Measurements from ENCODE around the gene SLC16A13. TPM values are rescaled to one million over a fixed set of nuclear protein-coding genes. Genes with fewer than 3 reads are reported as not detected.
"Not testable (repeated sequence)": the region's sequence is repeated elsewhere in the genome, so short reads cannot be mapped to it uniquely, and the experiment has no call there.

Gene SLC16A13, protein sequence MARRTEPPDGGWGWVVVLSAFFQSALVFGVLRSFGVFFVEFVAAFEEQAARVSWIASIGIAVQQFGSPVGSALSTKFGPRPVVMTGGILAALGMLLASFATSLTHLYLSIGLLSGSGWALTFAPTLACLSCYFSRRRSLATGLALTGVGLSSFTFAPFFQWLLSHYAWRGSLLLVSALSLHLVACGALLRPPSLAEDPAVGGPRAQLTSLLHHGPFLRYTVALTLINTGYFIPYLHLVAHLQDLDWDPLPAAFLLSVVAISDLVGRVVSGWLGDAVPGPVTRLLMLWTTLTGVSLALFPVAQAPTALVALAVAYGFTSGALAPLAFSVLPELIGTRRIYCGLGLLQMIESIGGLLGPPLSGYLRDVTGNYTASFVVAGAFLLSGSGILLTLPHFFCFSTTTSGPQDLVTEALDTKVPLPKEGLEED
- total RNA-seq (1 to 10 TPM in 4 of 7 donors, under 1 TPM in 3; 0.12 to 2.8 (median 1.2) TPM), polyA plus RNA-seq (1 to 10 TPM; 1.2 TPM)
- long read RNA-seq, donor 1, transcript SLC16A13-202 (1 exons, 968 nt) = major isoform, 5 of 12 reads
- long read RNA-seq, donor 1, partial matches to known transcripts = 0 of 12 reads
- long read RNA-seq, donor 1, other reads (novel, unspliced or antisense) = 7 of 12 reads
- long read RNA-seq, donor 2, partial matches to known transcripts = 0 of 2 reads
- long read RNA-seq, donor 2, other reads (novel, unspliced or antisense) = 0 of 2 reads
- long read RNA-seq, donor 3 = 0 reads

DNA sequence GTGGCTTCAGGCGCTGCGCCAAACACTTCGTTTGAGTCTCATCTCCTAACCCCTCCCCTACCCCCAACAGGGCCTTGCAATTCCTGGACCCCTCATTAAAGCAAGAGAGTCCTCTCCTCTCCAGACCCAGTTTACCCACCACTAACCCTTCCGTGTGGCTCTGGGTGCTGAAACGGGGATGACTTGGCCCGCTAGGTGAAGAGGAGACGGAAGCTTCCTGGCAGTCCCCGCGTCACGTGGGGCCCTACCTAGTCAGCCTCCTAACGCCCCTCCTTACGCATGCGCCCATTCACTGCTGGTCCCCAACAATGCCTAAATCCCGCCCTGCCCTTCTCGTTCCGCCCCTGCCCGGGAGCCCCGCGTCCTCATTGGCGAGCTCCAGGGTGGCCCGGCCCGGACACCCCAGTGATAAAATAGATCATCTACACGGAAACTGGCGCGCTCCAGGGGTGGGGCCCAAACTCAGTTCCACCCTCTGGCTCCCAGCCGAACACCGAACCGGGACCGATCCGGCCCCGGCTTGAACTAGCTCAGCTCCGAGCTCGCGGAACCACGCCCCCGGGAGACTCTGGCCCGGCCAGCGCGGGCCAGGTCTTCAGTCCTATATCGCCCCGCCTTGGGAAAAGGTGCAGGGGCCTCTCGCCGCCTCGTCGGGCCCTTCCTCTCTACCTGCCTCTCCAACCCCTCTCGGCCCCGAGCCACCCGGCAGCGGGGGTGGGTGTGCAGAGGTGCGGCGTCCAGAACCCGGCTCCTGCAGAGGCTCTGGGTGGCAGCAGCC lies at the start of gene SLC16A13:
Gene SLC16A13 (plus strand): TSS at position 425 of the 778 bp plus-strand sequence. CDS start 368 bp downstream, outside the sequence.
- TF ChIP-seq, protein P1, sequence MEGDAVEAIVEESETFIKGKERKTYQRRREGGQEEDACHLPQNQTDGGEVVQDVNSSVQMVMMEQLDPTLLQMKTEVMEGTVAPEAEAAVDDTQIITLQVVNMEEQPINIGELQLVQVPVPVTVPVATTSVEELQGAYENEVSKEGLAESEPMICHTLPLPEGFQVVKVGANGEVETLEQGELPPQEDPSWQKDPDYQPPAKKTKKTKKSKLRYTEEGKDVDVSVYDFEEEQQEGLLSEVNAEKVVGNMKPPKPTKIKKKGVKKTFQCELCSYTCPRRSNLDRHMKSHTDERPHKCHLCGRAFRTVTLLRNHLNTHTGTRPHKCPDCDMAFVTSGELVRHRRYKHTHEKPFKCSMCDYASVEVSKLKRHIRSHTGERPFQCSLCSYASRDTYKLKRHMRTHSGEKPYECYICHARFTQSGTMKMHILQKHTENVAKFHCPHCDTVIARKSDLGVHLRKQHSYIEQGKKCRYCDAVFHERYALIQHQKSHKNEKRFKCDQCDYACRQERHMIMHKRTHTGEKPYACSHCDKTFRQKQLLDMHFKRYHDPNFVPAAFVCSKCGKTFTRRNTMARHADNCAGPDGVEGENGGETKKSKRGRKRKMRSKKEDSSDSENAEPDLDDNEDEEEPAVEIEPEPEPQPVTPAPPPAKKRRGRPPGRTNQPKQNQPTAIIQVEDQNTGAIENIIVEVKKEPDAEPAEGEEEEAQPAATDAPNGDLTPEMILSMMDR (IDR thresholded peaks at IDR 0.05) = no peak
- no peak for TF ChIP-seq EP300 (IDR thresholded peaks at IDR 0.05)
- no peak for TF ChIP-seq POLR2A (IDR thresholded peaks at IDR 0.05)
- H3K36me3 ChIP-seq = no peaks in the 10 kb centered on the region
- peak; percentile 81 to 93 (median 89) for DNase-seq
- intact Hi-C loops (cut with DNase I) = no loop called here
- no peaks in the 10 kb centered on the region for H3K9me3 ChIP-seq
- peak within 1 kb of the TSS; percentile 11 to 39 for H3K27ac ChIP-seq
- H3K27me3 ChIP-seq = no peaks in the 10 kb centered on the region
- H3K4me1 ChIP-seq (ENCODE audit: insufficient read depth) = peaks cover 2% of the 10 kb centered on the region
- 0% methylated on average over 24 to 52 of the region's 52 CpGs for WGBS, 3 donors
- H3K4me3 ChIP-seq = peak within 1 kb of the TSS; percentile 59

DNA sequence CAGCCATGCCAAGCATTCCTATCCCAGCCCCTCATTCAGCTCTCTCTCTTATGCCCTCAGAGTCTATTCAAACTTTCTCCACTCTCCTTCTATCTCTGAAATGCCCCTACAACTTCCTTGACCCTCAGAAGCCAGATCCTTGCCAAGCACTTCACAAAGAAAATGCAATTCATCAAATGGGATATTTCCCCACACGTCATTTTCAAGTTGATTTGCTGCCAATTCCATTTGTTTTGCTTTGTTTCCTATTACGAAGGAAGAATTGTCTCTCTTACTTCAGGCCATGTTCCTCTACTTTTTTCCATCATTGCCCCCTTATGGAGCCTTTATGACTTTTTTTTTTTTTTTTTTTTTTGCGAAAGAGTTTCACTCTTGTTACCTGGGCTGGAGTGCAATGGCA lies 49.1 kb upstream of the SLC16A13 start:
- Histone ChIP-seq H3K9me3 (no peaks in the 10 kb centered on the region), H3K4me3 (no peak overlapping the region), H3K36me3 (no peaks in the 10 kb centered on the region), H3K27ac (no peak overlapping the region), H3K27me3 (no peaks in the 10 kb centered on the region), H3K4me1 (ENCODE audit: insufficient read depth) (peaks cover 4% of the 10 kb centered on the region)
- intact Hi-C loops (cut with DNase I) = no loop called here
- DNase-seq = no peak
- 32 to 46% (median 36%) methylated on average over 3 of the region's 3 CpGs for WGBS, 3 donors
- no peak for TF ChIP-seq EP300 (IDR thresholded peaks at IDR 0.05)
- TF ChIP-seq POLR2A (IDR thresholded peaks at IDR 0.05) = no peak
- TF ChIP-seq, protein P1 (IDR thresholded peaks at IDR 0.05) = no peak

DNA sequence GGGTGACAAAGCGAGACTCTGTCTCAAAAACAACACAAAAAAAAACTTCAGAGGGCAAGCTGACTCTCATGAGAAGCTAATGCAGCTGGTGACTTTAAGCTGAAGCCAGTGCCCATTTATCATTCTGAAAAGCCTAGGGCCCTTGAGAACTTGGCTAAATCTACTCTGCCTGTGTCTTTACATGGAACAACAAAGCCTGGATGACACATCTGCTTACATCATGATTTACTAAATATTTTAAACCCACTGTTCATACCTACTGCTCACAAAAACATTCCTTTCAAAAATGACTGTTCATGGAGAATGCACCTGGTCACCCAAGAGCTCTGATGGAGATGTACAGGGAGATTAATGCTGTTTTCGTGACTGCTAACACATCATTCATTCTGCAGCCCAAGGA lies 46.0 kb upstream of the SLC16A13 start:
- no peaks in the 10 kb centered on the region for H3K9me3 ChIP-seq
- no peak for DNase-seq
- intact Hi-C loops (cut with DNase I) = loop anchor here in 1 of 4 donors (10.0 kb wide), 1 partner anchor 325 kb away; no protein-coding TSS in a partner anchor
- WGBS, 3 donors = 91 to 95% (median 94%) methylated on average over 2 of the region's 2 CpGs
- H3K4me3 ChIP-seq = no peak overlapping the region
- H3K36me3 ChIP-seq = no peaks in the 10 kb centered on the region
- no peak overlapping the region for H3K27ac ChIP-seq
- peaks cover 4% of the 10 kb centered on the region for H3K4me1 ChIP-seq (ENCODE audit: insufficient read depth)
- no peak for TF ChIP-seq POLR2A (IDR thresholded peaks at IDR 0.05)
- no peak for TF ChIP-seq EP300 (IDR thresholded peaks at IDR 0.05)
- TF ChIP-seq, protein P1 (IDR thresholded peaks at IDR 0.05) = no peak
- no peaks in the 10 kb centered on the region for H3K27me3 ChIP-seq

DNA sequence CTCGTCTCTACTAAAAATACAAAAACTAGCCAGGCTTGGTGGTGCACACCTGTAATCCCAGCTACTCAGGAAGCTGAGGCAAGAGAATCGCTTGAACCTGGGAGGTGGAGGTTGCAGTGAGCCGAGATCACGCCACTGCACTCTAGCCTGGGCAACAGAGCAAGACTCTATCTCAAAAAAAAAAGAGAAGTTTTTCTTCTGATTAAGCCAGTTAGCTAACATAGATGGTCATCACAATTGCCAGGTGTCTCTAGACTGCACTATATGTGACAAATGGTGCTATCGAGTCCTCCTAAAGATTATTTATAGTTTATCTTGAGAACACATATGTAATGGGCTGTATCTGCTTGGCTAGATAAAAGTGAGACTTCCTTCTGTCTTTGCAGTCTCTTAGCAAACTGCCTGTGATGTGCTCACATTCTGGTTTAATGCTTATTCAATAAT lies 42.2 kb upstream of the SLC16A13 start:
- DNase-seq; H3K27ac ChIP-seq; H3K4me1 ChIP-seq (ENCODE audit: insufficient read depth); H3K27me3 ChIP-seq; H3K9me3 ChIP-seq; H3K36me3 ChIP-seq; H3K4me3 ChIP-seq: not testable (repeated sequence)
- 75 to 79% (median 76%) methylated on average over 5 of the region's 5 CpGs for WGBS, 3 donors
- intact Hi-C loops (cut with DNase I) = loop anchor here in 1 of 4 donors (10.0 kb wide), 1 partner anchor 329 kb away; no protein-coding TSS in a partner anchor

All from ovary (tissue), 10 donors.